GM12878 (cell line): ENCODE data around the gene PGAP3. TPM values are rescaled to one million over a fixed set of nuclear protein-coding genes. Genes with fewer than 3 reads are reported as not detected.

Experiments used
- ATAC-seq: fragments of 200-7000 bp; cut with Tn5 transposase; 3 replicates; pipeline ENCODE4 v1.9.1; 2020; ENCODE audit warnings: mild to moderate bottlenecking, moderate library complexity
- BruUV-seq: library from RNA; stranded (reverse); fragments of 400-500 nt; replicated peaks from 2 replicates; lab custom pipeline; 2021; lab: Mats Ljungman, UMichigan
- CTCF ChIA-PET: fragments of 300-600 bp; sonication (Branson Sonifier 250); formaldehyde crosslinking; extraction: SDS; loops from one replicate; lab custom pipeline; 2021; ENCODE audit warnings: inconsistent platforms; lab: Yijun Ruan, JAX
- POLR2A ChIA-PET: fragments of 350-600 bp; formaldehyde crosslinking; extraction: SDS; loops from one replicate; lab custom pipeline; 2021; ENCODE audit warnings: inconsistent platforms; lab: Charles Lee
- RAD21 ChIA-PET: fragments of 300-600 bp; sonication (Branson Sonifier 250); formaldehyde crosslinking; loops from one replicate; lab custom pipeline; 2023; ENCODE audit warnings: antibody characterized with exemption; ENCODE audit not compliant: unreplicated experiment; lab: Charles Lee
- SMC1A ChIA-PET: fragments of 300-600 bp; sonication (Branson Sonifier 250); formaldehyde crosslinking; loops from one replicate; lab custom pipeline; 2023; ENCODE audit not compliant: unreplicated experiment, uncharacterized antibody; lab: Charles Lee
- DNase-seq: peaks from one replicate; pipeline ENCODE4 v3.0.0-alpha.2; 2011; ENCODE audit warnings: low read depth, low spot score
- FAIRE-seq: peaks from 3 replicates; lab custom pipeline; 2011; peaks lifted over from hg19 to GRCh38; lab: Jason Lieb, UNC
- H2AFZ ChIP-seq: 2 replicates; pipeline ENCODE4 v1.6.0; 2011; ENCODE audit warnings: low read depth, low read length, control low read depth; ENCODE audit not compliant: control insufficient read depth
- H3K27ac ChIP-seq: 2 replicates; pipeline ENCODE4 v1.5.1; 2011; ENCODE audit warnings: control low read depth; ENCODE audit not compliant: control insufficient read depth, insufficient read depth
- H3K27me3 ChIP-seq, 2 experiments: replicated peaks in 1 of 2; 2 replicates each; pipeline versions ENCODE4 v1.6.0 to v1.6.1; 2011; ENCODE audit warnings: low read length in 1 of 2; ENCODE audit not compliant: control insufficient read depth in 2 of 2, insufficient read depth in 2 of 2
- H3K36me3 ChIP-seq, 2 experiments: 2 replicates each; pipeline ENCODE4 v1.5.1; 2011; ENCODE audit warnings: low read length in 1 of 2; ENCODE audit not compliant: control insufficient read depth in 2 of 2, insufficient read depth in 2 of 2
- H3K4me1 ChIP-seq: 2 replicates; pipeline ENCODE4 v1.6.1; 2011; ENCODE audit warnings: mild to moderate bottlenecking, low read length, moderate library complexity, mixed read lengths; ENCODE audit not compliant: control insufficient read depth, insufficient read depth
- H3K4me2 ChIP-seq: 2 replicates; pipeline ENCODE4 v1.6.0; 2011; ENCODE audit warnings: control low read depth; ENCODE audit not compliant: control insufficient read depth, insufficient read depth
- H3K4me3 ChIP-seq: fragments of 200-600 bp; sonication (generic); 2 replicates; pipeline ENCODE4 v1.5.1; 2016
- H3K79me2 ChIP-seq: 2 replicates; pipeline ENCODE4 v1.6.0; 2011; ENCODE audit warnings: low read length; ENCODE audit not compliant: control insufficient read depth, insufficient read depth
- H3K9ac ChIP-seq: 2 replicates; pipeline ENCODE4 v1.8.0; 2011; ENCODE audit warnings: low read length, control low read depth, mixed read lengths; ENCODE audit not compliant: control insufficient read depth, insufficient read depth
- H3K9me3 ChIP-seq: replicated peaks from 3 replicates; pipeline ENCODE4 v1.5.1; 2011; ENCODE audit warnings: mild to moderate bottlenecking, low read length; ENCODE audit not compliant: control insufficient read depth, insufficient read depth
- H4K20me1 ChIP-seq: 2 replicates; pipeline ENCODE4 v1.6.0; 2011; ENCODE audit not compliant: control insufficient read depth, insufficient read depth
- CHD1 ChIP-seq: IDR thresholded peaks from 2 replicates; pipeline ENCODE4 v1.6.1; 2012; ENCODE audit warnings: low read depth, low read length, improper control_type of control experiment
- CREM ChIP-seq: IDR thresholded peaks from 2 replicates; pipeline ENCODE4 v1.6.1; 2014; ENCODE audit warnings: antibody characterized with exemption, low read depth
- GATAD2B ChIP-seq: fragments of 450-650 bp; conservative IDR thresholded peaks from 2 replicates; pipeline ENCODE4 v1.6.1; 2017; ENCODE audit warnings: low read depth, mild to moderate bottlenecking, moderate library complexity
- HCFC1 ChIP-seq: fragments of 150-350 bp; IDR thresholded peaks from 2 replicates; pipeline ENCODE4 v1.6.1; 2014; ENCODE audit warnings: low read length
- LARP7 ChIP-seq: fragments of 450-650 bp; IDR thresholded peaks from 2 replicates; pipeline ENCODE4 v1.6.1; 2017; ENCODE audit warnings: mild to moderate bottlenecking
- MEF2A ChIP-seq: IDR thresholded peaks from 2 replicates; pipeline ENCODE4 v1.6.1; 2011; ENCODE audit warnings: low read depth, mild to moderate bottlenecking, low read length, moderate library complexity; ENCODE audit not compliant: insufficient read depth
- NFIC ChIP-seq: IDR thresholded peaks from 2 replicates; pipeline ENCODE4 v1.6.1; 2012; ENCODE audit warnings: low read depth, mild to moderate bottlenecking, inconsistent platforms, low read length, moderate library complexity
- NFYA ChIP-seq: IDR thresholded peaks from 2 replicates; pipeline ENCODE4 v1.6.1; 2011; ENCODE audit warnings: low read depth, mild to moderate bottlenecking, low read length, improper control_type of control experiment, borderline replicate concordance
- RUNX3 ChIP-seq: IDR thresholded peaks from 2 replicates; pipeline ENCODE4 v1.6.1; 2012; ENCODE audit warnings: low read length, inconsistent platforms
- SIX5 ChIP-seq: IDR thresholded peaks from 2 replicates; pipeline ENCODE4 v1.6.1; 2011; ENCODE audit warnings: mild to moderate bottlenecking, low read depth, low read length, moderate library complexity; ENCODE audit not compliant: severe bottlenecking
- STAT3 ChIP-seq: IDR thresholded peaks from 2 replicates; pipeline ENCODE4 v1.6.1; 2011; ENCODE audit warnings: low read depth, low read length, improper control_type of control experiment
- ZNF274 ChIP-seq: IDR thresholded peaks from one replicate; pipeline ENCODE4 v1.8.0; 2011; ENCODE audit not compliant: insufficient read length, insufficient read depth
- WGBS: methylation state at CpG from one replicate; pipeline ENCODE4 v1.1.6; 2016; ENCODE audit warnings: low lambda C conversion rate; ENCODE audit not compliant: insufficient replicate concordance, insufficient coverage; ENCODE audit errors: missing lambda C conversion rate; 5-methylcytosine and 5-hydroxymethylcytosine counted together
- in situ Hi-C: fragments of 300-500 bp; cut with MboI; formaldehyde crosslinking; loops from 9 replicates; pipeline ENCODE4 v1.14.3; 2018; ENCODE audit warnings: mixed read lengths
- intact Hi-C: fragments of 100-400 bp; cut with micrococcal nuclease; formaldehyde crosslinking; loops from one replicate; pipeline ENCODE4 v1.14.2; 2022; ENCODE audit not compliant: unreplicated experiment
- polyA plus RNA-seq, 11 experiments: library from polyadenylated mRNA; depleted of rRNA in 4 of 11; unstranded in 6 of 11; stranded (reverse) in 5 of 11; fragments of >200 nt; fragmentation: Nextera tagmentation in 4 of 11; fragmentation: Illumina TruSeq in 1 of 11; extraction: Ambion mirVana in 4 of 11; extraction: Trizol in 1 of 11; gene quantifications; 1 replicate in 1 of 11; 2 replicates in 10 of 11; pipeline versions ENCODE4 v1.2.1 to v1.2.3, GENCODE V29; 2011 to 2016; ENCODE audit warnings: inconsistent platforms in 2 of 11, missing spikeins in 2 of 11, low read depth in 1 of 11
- total RNA-seq, 4 experiments: library from RNA; depleted of rRNA in 3 of 4; stranded (reverse); fragments of >200 nt in 3 of 4; fragmentation: Illumina TruSeq in 1 of 4; extraction: Trizol in 1 of 4; gene quantifications; 2 replicates each; pipeline versions ENCODE4 v1.2.1 to v1.2.3, GENCODE V29; 2013 to 2021
- TF ChIP-seq, protein P1 (sequence below): fragments of 450-650 bp; IDR thresholded peaks from 2 replicates; pipeline ENCODE4 v1.6.1; 2016; ENCODE audit warnings: mild to moderate bottlenecking, moderate library complexity, borderline replicate concordance
- TF ChIP-seq, protein P2 (sequence below): IDR thresholded peaks from 2 replicates; pipeline ENCODE4 v1.6.1; 2011; ENCODE audit warnings: low read depth, mild to moderate bottlenecking, low read length, moderate library complexity, borderline replicate concordance; ENCODE audit errors: extremely low read depth

Gene PGAP3
- total and polyA plus RNA-seq, 10 of the 15 experiments (the other 5 are each of a cell fraction or from before 2014, with no cell fraction given) = 0.21 to 10.0 (median 5.3) TPM

GRCh38 chr17:39631403-39631802 lies 56.5 kb downstream of the PGAP3 start:
- Histone ChIP-seq H3K27me3 (peaks cover 5 to 6% of the 10 kb centered on the region in 2 experiments), H3K27ac (no peak overlapping the region), H2AFZ (no peak overlapping the region), H3K36me3 (no peaks in the 10 kb centered on the region), H3K9ac (no peak overlapping the region), H3K4me2 (no peak overlapping the region), H3K4me3 (no peak overlapping the region), H3K9me3 (no peaks in the 10 kb centered on the region), H4K20me1 (no peaks in the 10 kb centered on the region), H3K79me2 (no peaks in the 10 kb centered on the region), H3K4me1 (peaks cover 3% of the 10 kb centered on the region)
- in situ Hi-C loops = no loop called here
- ATAC-seq (no peak), DNase-seq (no peak), FAIRE-seq (no peak)
- SMC1A ChIA-PET = interaction anchor here (0.9 kb wide), 1 partner anchor 9 kb away, joined by 5 read pairs; no protein-coding TSS in a partner anchor
- RAD21 ChIA-PET = interaction anchor here (1.2 kb wide), 1 partner anchor 10 kb away, joined by 5 read pairs; no protein-coding TSS in a partner anchor
- intact Hi-C loops = no loop called here
- CTCF ChIA-PET = interaction anchor here (0.8 to 15.5 kb wide), 7 partner anchors 9 to 215 kb away, joined by 3 to 225 read pairs (median 3); no protein-coding TSS in a partner anchor
- TF ChIP-seq ZNF274 (no peak), SIX5 (no peak)
- BruUV-seq = no TSS peak
- WGBS = 40% methylated on average over 6 of the region's 6 CpGs
- POLR2A ChIA-PET = interaction anchor here (0.5 to 0.6 kb wide), 2 partner anchors 176 to 203 kb away, joined by 4 to 6 read pairs; no protein-coding TSS in a partner anchor

DNA sequence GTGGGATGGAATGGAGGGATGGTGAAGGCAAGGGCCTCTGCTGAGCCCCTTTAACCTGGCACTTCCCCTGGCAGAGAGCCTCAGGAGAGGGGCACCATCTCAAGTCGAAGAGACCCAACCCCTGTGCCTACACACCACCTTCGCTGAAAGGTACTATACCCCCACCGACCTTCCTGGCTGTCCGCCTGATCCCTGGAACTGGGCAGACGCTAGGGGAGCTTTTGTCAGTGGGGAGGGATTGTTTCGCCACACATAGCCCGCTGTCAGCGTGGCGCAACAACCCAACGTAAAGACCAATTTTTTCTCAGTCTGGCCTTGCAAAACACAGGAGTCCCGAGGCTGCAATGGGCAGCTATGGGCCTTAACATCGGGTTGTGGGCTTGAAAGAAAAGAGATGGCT lies 58.0 kb downstream of the PGAP3 start:
- BruUV-seq = no TSS peak
- H4K20me1 ChIP-seq = no peaks in the 10 kb centered on the region
- ChIA-PET CTCF (interaction anchor here (1.3 to 15.5 kb wide), 5 partner anchors 8 to 216 kb away, joined by 3 to 225 read pairs (median 4); no protein-coding TSS in a partner anchor), SMC1A (no interaction called here), RAD21 (no interaction called here), POLR2A (no interaction called here)
- no peak for DNase-seq
- no peaks in the 10 kb centered on the region for H3K9me3 ChIP-seq
- no peaks in the 10 kb centered on the region for H3K79me2 ChIP-seq
- no peaks in the 10 kb centered on the region for H3K36me3 ChIP-seq
- in situ Hi-C loops = no loop called here
- H3K4me3 ChIP-seq = no peak overlapping the region
- H3K4me2 ChIP-seq = no peak overlapping the region
- H3K4me1 ChIP-seq = no peaks in the 10 kb centered on the region
- no peak for FAIRE-seq
- no peak overlapping the region for H3K27ac ChIP-seq
- WGBS = 59% methylated on average over 12 of the region's 12 CpGs
- ATAC-seq = no peak
- intact Hi-C loops = no loop called here
- H3K9ac ChIP-seq = no peak overlapping the region
- no peak overlapping the region for H2AFZ ChIP-seq
- peaks cover 7 to 8% of the 10 kb centered on the region in 2 experiments for H3K27me3 ChIP-seq
- TF ChIP-seq NFYA = no peak
- TF ChIP-seq NFIC = no peak
- TF ChIP-seq CREM = no peak
- TF ChIP-seq GATAD2B = no peak
- no peak for TF ChIP-seq MEF2A
- TF ChIP-seq CHD1 = no peak
- no peak for TF ChIP-seq STAT3
- TF ChIP-seq, protein P1, sequence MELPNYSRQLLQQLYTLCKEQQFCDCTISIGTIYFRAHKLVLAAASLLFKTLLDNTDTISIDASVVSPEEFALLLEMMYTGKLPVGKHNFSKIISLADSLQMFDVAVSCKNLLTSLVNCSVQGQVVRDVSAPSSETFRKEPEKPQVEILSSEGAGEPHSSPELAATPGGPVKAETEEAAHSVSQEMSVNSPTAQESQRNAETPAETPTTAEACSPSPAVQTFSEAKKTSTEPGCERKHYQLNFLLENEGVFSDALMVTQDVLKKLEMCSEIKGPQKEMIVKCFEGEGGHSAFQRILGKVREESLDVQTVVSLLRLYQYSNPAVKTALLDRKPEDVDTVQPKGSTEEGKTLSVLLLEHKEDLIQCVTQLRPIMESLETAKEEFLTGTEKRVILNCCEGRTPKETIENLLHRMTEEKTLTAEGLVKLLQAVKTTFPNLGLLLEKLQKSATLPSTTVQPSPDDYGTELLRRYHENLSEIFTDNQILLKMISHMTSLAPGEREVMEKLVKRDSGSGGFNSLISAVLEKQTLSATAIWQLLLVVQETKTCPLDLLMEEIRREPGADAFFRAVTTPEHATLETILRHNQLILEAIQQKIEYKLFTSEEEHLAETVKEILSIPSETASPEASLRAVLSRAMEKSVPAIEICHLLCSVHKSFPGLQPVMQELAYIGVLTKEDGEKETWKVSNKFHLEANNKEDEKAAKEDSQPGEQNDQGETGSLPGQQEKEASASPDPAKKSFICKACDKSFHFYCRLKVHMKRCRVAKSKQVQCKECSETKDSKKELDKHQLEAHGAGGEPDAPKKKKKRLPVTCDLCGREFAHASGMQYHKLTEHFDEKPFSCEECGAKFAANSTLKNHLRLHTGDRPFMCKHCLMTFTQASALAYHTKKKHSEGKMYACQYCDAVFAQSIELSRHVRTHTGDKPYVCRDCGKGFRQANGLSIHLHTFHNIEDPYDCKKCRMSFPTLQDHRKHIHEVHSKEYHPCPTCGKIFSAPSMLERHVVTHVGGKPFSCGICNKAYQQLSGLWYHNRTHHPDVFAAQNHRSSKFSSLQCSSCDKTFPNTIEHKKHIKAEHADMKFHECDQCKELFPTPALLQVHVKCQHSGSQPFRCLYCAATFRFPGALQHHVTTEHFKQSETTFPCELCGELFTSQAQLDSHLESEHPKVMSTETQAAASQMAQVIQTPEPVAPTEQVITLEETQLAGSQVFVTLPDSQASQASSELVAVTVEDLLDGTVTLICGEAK = no peak
- no peak for TF ChIP-seq HCFC1
- no peak for TF ChIP-seq RUNX3
- TF ChIP-seq LARP7 = no peak
- TF ChIP-seq, protein P2, sequence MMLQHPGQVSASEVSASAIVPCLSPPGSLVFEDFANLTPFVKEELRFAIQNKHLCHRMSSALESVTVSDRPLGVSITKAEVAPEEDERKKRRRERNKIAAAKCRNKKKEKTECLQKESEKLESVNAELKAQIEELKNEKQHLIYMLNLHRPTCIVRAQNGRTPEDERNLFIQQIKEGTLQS = no peak
